A549 (cell line): ENCODE results near the gene COMMD4. TPM values are rescaled to one million over a fixed set of nuclear protein-coding genes. Genes with fewer than 3 reads are reported as not detected.

ENCODE experiments used
- ATAC-seq, 2 experiments: fragments of 200-7000 bp in 1 of 2; fragments of >200 bp in 1 of 2; cut with Nextera tagmentation in 1 of 2; cut with Tn5 transposase in 1 of 2; 3 replicates each; pipeline versions ENCODE4 v1.8.0 to v1.9.1; 2018 to 2020; ENCODE audit warnings: mild to moderate bottlenecking in 1 of 2, moderate library complexity in 1 of 2
- CTCF ChIA-PET: fragments of 300-600 bp; sonication (Branson Sonifier 250); formaldehyde crosslinking; extraction: SDS; loops from one replicate; lab custom pipeline; 2021; ENCODE audit warnings: antibody characterized with exemption, inconsistent platforms; lab: Yijun Ruan, JAX
- POLR2A ChIA-PET: fragments of 350-600 bp; formaldehyde crosslinking; extraction: SDS; loops from one replicate; lab custom pipeline; 2021; ENCODE audit warnings: antibody characterized with exemption, inconsistent platforms; lab: Yijun Ruan, JAX
- DNase-seq, 2 experiments: peaks; one replicate each; pipeline versions ENCODE4 v3.0.0 to v3.0.0-alpha.2; 2011 to 2016; ENCODE audit warnings: low read depth in 1 of 2, low spot score in 1 of 2
- FAIRE-seq: peaks from 2 replicates; lab custom pipeline; 2011; peaks lifted over from hg19 to GRCh38; lab: Jason Lieb, UNC
- H3K27ac ChIP-seq, 2 experiments: fragments of >200 bp; sonication (Bioruptor Twin); formaldehyde crosslinking; 3 replicates each; pipeline ENCODE4 v1.5.1; 2016 to 2017
- H3K4me1 ChIP-seq: fragments of >200 bp; sonication (Bioruptor Twin); formaldehyde crosslinking; 3 replicates; pipeline ENCODE4 v1.6.1; 2016
- H3K4me2 ChIP-seq: fragments of >200 bp; sonication (Bioruptor Twin); formaldehyde crosslinking; 3 replicates; pipeline ENCODE4 v1.6.1; 2016
- H3K4me3 ChIP-seq: fragments of >200 bp; sonication (Bioruptor Twin); formaldehyde crosslinking; 3 replicates; pipeline ENCODE4 v1.5.1; 2016
- H3K9me3 ChIP-seq: fragments of >200 bp; sonication (Bioruptor Twin); formaldehyde crosslinking; 3 replicates; pipeline ENCODE4 v1.6.1; 2016
- ATOH8 ChIP-seq: fragments of 250-450 bp; sonication (Bioruptor Pico); IDR thresholded peaks from 2 replicates; pipeline ENCODE4 v1.5.0; 2020; ENCODE audit warnings: low read depth, mild to moderate bottlenecking, moderate library complexity
- CBX2 ChIP-seq: fragments of 200-600 bp; sonication (generic); IDR thresholded peaks from 2 replicates; pipeline ENCODE4 v1.6.1; 2016; ENCODE audit warnings: low read depth, mild to moderate bottlenecking, borderline replicate concordance
- CHD2 ChIP-seq: fragments of 150-350 bp; IDR thresholded peaks from 2 replicates; pipeline ENCODE4 v1.6.1; 2014; ENCODE audit warnings: low read length; ENCODE audit not compliant: partially characterized antibody
- E2F6 ChIP-seq: IDR thresholded peaks from 2 replicates; pipeline ENCODE4 v1.6.1; 2012; ENCODE audit warnings: low read depth, borderline replicate concordance
- EHMT2 ChIP-seq: fragments of 200-600 bp; sonication (generic); IDR thresholded peaks from 2 replicates; pipeline ENCODE4 v1.6.1; 2016; ENCODE audit warnings: antibody characterized with exemption, low read depth, mild to moderate bottlenecking, moderate library complexity
- FOSB ChIP-seq: fragments of 250-450 bp; sonication (Bioruptor Pico); IDR thresholded peaks from 2 replicates; pipeline ENCODE4 v1.5.0; 2020; ENCODE audit warnings: mild to moderate bottlenecking, moderate library complexity
- FOSL2 ChIP-seq, 2 experiments: fragments of 450-650 bp in 1 of 2; fragments of >200 bp in 1 of 2; sonication (Bioruptor Twin) in 1 of 2; formaldehyde crosslinking; IDR thresholded peaks; 2 replicates each; pipeline versions ENCODE4 v1.5.0 to v1.6.1; 2016 to 2020; ENCODE audit warnings: mild to moderate bottlenecking in 1 of 2, moderate library complexity in 1 of 2
- GATA3 ChIP-seq: IDR thresholded peaks from 2 replicates; pipeline ENCODE4 v1.6.1; 2012; ENCODE audit warnings: borderline replicate concordance
- HMGXB4 ChIP-seq: fragments of 250-450 bp; sonication (Bioruptor Pico); IDR thresholded peaks from 2 replicates; pipeline ENCODE4 v1.5.0; 2021; ENCODE audit warnings: mild to moderate bottlenecking, moderate library complexity, borderline replicate concordance
- HOXB13 ChIP-seq: fragments of 250-450 bp; sonication (Bioruptor Pico); IDR thresholded peaks from 2 replicates; pipeline ENCODE4 v1.5.0; 2020; ENCODE audit warnings: low read depth, mild to moderate bottlenecking, moderate library complexity
- JUNB ChIP-seq: fragments of >200 bp; sonication (Bioruptor Twin); formaldehyde crosslinking; IDR thresholded peaks from 2 replicates; pipeline ENCODE4 v1.6.1; 2016
- KDM5A ChIP-seq: fragments of 200-600 bp; sonication (generic); IDR thresholded peaks from 2 replicates; pipeline ENCODE4 v1.6.1; 2016; ENCODE audit warnings: antibody characterized with exemption, mild to moderate bottlenecking
- MAFK ChIP-seq: fragments of 450-650 bp; IDR thresholded peaks from 2 replicates; pipeline ENCODE4 v1.6.1; 2014; ENCODE audit not compliant: partially characterized antibody
- NFE2L2 ChIP-seq: fragments of 150-350 bp; conservative IDR thresholded peaks from 2 replicates; pipeline ENCODE4 v1.6.1; 2014; ENCODE audit warnings: low read length
- PHF8 ChIP-seq: fragments of 200-600 bp; sonication (generic); IDR thresholded peaks from 2 replicates; pipeline ENCODE4 v1.6.1; 2016; ENCODE audit warnings: low read depth, mild to moderate bottlenecking, antibody characterized with exemption, moderate library complexity, borderline replicate concordance
- POLR2A ChIP-seq: IDR thresholded peaks from 2 replicates; pipeline ENCODE4 v1.6.1; 2012; ENCODE audit warnings: mild to moderate bottlenecking, low read length
- POLR2AphosphoS2 ChIP-seq: conservative IDR thresholded peaks from 2 replicates; pipeline ENCODE4 v1.6.1; 2012; ENCODE audit warnings: low read length, improper control_type of control experiment, inconsistent platforms
- RCOR1 ChIP-seq: fragments of 150-350 bp; IDR thresholded peaks from 2 replicates; pipeline ENCODE4 v1.6.1; 2014; ENCODE audit warnings: antibody characterized with exemption, low read length, low read depth
- RFX5 ChIP-seq: fragments of 450-650 bp; IDR thresholded peaks from 2 replicates; pipeline ENCODE4 v1.7.1; 2014; ENCODE audit warnings: antibody characterized with exemption, mild to moderate bottlenecking, moderate library complexity
- SMC3 ChIP-seq: fragments of >200 bp; sonication (Bioruptor Twin); formaldehyde crosslinking; IDR thresholded peaks from 3 replicates; pipeline ENCODE4 v1.6.1; 2018; ENCODE audit warnings: inconsistent platforms
- SREBF2 ChIP-seq: fragments of 450-650 bp; IDR thresholded peaks from 2 replicates; pipeline ENCODE4 v1.6.1; 2014; ENCODE audit warnings: mild to moderate bottlenecking, moderate library complexity
- USF2 ChIP-seq: fragments of 450-650 bp; IDR thresholded peaks from 2 replicates; pipeline ENCODE4 v1.6.1; 2014; ENCODE audit warnings: antibody characterized with exemption
- ZC3H11A ChIP-seq: fragments of 450-650 bp; IDR thresholded peaks from 2 replicates; pipeline ENCODE4 v1.6.1; 2014; ENCODE audit warnings: antibody characterized with exemption, mild to moderate bottlenecking
- ZFP36 ChIP-seq: fragments of 450-650 bp; IDR thresholded peaks from 2 replicates; pipeline ENCODE4 v1.6.1; 2014; ENCODE audit warnings: borderline replicate concordance; ENCODE audit not compliant: partially characterized antibody
- ZNF302 ChIP-seq: fragments of 250-450 bp; sonication (Bioruptor Pico); IDR thresholded peaks from 2 replicates; pipeline ENCODE4 v1.9.0; 2021; ENCODE audit warnings: inconsistent platforms, mild to moderate bottlenecking, moderate library complexity
- ZSCAN20 ChIP-seq: fragments of 250-450 bp; sonication (Bioruptor Pico); IDR thresholded peaks from 2 replicates; pipeline ENCODE4 v1.8.0; 2022; ENCODE audit warnings: mild to moderate bottlenecking, moderate library complexity
- WGBS: methylation state at CpG from one replicate; pipeline ENCODE4 v1.1.6; 2017; ENCODE audit errors: missing lambda C conversion rate; 5-methylcytosine and 5-hydroxymethylcytosine counted together
- polyA plus RNA-seq, 4 experiments: library from polyadenylated mRNA; depleted of rRNA in 3 of 4; stranded (reverse); fragments of >200 nt; fragmentation: RNase III in 1 of 4; extraction: RNeasy Plus Mini Kit Qiagen cat#74134 plus additional on column Dnase treatment in 1 of 4; gene quantifications; 2 replicates in 3 of 4; 3 replicates in 1 of 4; pipeline ENCODE4 v1.2.3, GENCODE V29; 2011 to 2017

Gene COMMD4
- polyA plus RNA-seq, 2 of the 4 experiments (the other 2 are of a cell fraction), result 88.0 to 220 TPM

- 83% methylated on average over 20 of the region's 20 CpGs for WGBS
- CTCF ChIA-PET, result interaction anchor here (0.6 to 2.4 kb wide), 5 partner anchors 9 to 396 kb away, joined by 3 to 14 read pairs (median 3); partner anchors contain the start of gene SNUPN
Observed at GRCh38 chr15:75346796-75347221, 10.9 kb downstream of the COMMD4 start, which contains the start of gene NEIL1. NEIL1 (plus strand) TSS chr15:75347039; CDS start chr15:75348906, 1,867 bp downstream.

GRCh38 chr15:75347222-75348033 lies 11.6 kb downstream of the COMMD4 start:
- no peaks in the 10 kb centered on the region for H3K9me3 ChIP-seq
- peak overlapping the region; percentile 100 for H3K4me2 ChIP-seq
- ChIA-PET POLR2A (interaction anchor here (1.0 to 2.5 kb wide), 3 partner anchors 8 to 21 kb away, joined by 3 to 13 read pairs (median 3); partner anchors contain the start of gene MAN2C1), CTCF (interaction anchor here (0.6 to 2.4 kb wide), 6 partner anchors 10 to 397 kb away, joined by 3 to 14 read pairs (median 3); partner anchors contain the start of genes IMP3 and SNUPN)
- peak overlapping the region; percentile 95 to 96 for H3K27ac ChIP-seq
- DNase-seq, result peak in 1 of 2 experiments; percentile 55
- ATAC-seq, result peak; percentile 28 to 62
- FAIRE-seq, result no peak
- 34% methylated on average over 25 of the region's 65 CpGs for WGBS
- peaks cover 4% of the 10 kb centered on the region; the same call in 1 of the 3 replicates for H3K4me1 ChIP-seq
- H3K4me3 ChIP-seq, result peak overlapping the region; percentile 91
- peak; percentile 40; the same call in 1 of the 2 replicates for TF ChIP-seq PHF8
- TF ChIP-seq ZC3H11A, result no peak
- no peak for TF ChIP-seq GATA3
- TF ChIP-seq FOSL2 (IDR thresholded peaks at IDR 0.05), result no peak
- no peak for TF ChIP-seq FOSL2 (CRISPR knock-in tag; IDR thresholded peaks at IDR 0.05)
- TF ChIP-seq USF2, result no peak
- TF ChIP-seq JUNB, result no peak
- 0 out of 2 replicates have a peak, but pooled peaks have one; percentile 42 for TF ChIP-seq POLR2AphosphoS2
- no peak for TF ChIP-seq POLR2A
- 0 out of 2 replicates have a peak, but pooled peaks have one; percentile 51 for TF ChIP-seq HMGXB4 (CRISPR knock-in tag)
- TF ChIP-seq SMC3, result no peak; the same call in 2 of the 3 replicates
- no peak for TF ChIP-seq ATOH8 (CRISPR knock-in tag)
- TF ChIP-seq ZFP36, result no peak
- TF ChIP-seq NFE2L2, result no peak
- no peak for TF ChIP-seq MAFK
- no peak for TF ChIP-seq ZNF302
- TF ChIP-seq CBX2, result no peak
- TF ChIP-seq RFX5, result no peak
- TF ChIP-seq SREBF2, result no peak

More at GRCh38 chr15:75346796-75347221, 10.9 kb downstream of the COMMD4 start, which contains the start of gene NEIL1:
- peak within 1 kb of the TSS; percentile 100 for H3K4me2 ChIP-seq
- H3K4me3 ChIP-seq, result peak within 1 kb of the TSS; percentile 91
- TF ChIP-seq ZSCAN20 (CRISPR knock-in tag) (no peak), FOSB (CRISPR knock-in tag) (no peak), EHMT2 (no peak), E2F6 (no peak), HOXB13 (CRISPR knock-in tag) (no peak), HMGXB4 (CRISPR knock-in tag) (no peak), RFX5 (no peak), USF2 (no peak), KDM5A (no peak), CHD2 (no peak), RCOR1 (no peak)
- TF ChIP-seq, all 56 proteins: peak for 0
- no peak for FAIRE-seq
- no peak for ATAC-seq
- DNase-seq, result no peak
- peaks cover 4% of the 10 kb centered on the region; the same call in 1 of the 3 replicates for H3K4me1 ChIP-seq
- H3K27ac ChIP-seq, result peak within 1 kb of the TSS; percentile 95 to 96
- no peaks in the 10 kb centered on the region for H3K9me3 ChIP-seq
- POLR2A ChIA-PET, result no interaction called here
